GM20000 (cell line): ENCODE results near the gene RASA3.

Source experiments
- DNase-seq: peaks from one replicate; pipeline ENCODE4 v3.0.0; 2012; ENCODE audit warnings: low spot score
- CTCF ChIP-seq: IDR thresholded peaks from 2 replicates; pipeline ENCODE4 v1.5.1; 2012; ENCODE audit warnings: mild to moderate bottlenecking, control low read depth; ENCODE audit errors: extremely low read depth, missing control alignments

The RASA3 gene

GRCh38 chr13:113979791-113980471, 152.5 kb downstream of the RASA3 start:
- no peak for DNase-seq
- no peak for TF ChIP-seq CTCF

- no peak for TF ChIP-seq CTCF
- DNase-seq, result no peak
These were observed 153.5 kb downstream of the RASA3 start for GRCh38 chr13:113978741-113979481.

GRCh38 chr13:113977976-113978375, 154.4 kb downstream of the RASA3 start:
- no peak for DNase-seq
- TF ChIP-seq CTCF, result no peak

GRCh38 chr13:113976711-113977684, 155.4 kb downstream of the RASA3 start:
- no peak for TF ChIP-seq CTCF
- no peak for DNase-seq

GRCh38 chr13:113975416-113975815, 157.0 kb downstream of the RASA3 start:
- TF ChIP-seq CTCF, result no peak
- no peak for DNase-seq

GRCh38 chr13:113974304-113975281, 157.8 kb downstream of the RASA3 start:
- TF ChIP-seq CTCF, result no peak
- no peak for DNase-seq
